Common myeloid progenitor, CD34-positive (primary cell): ENCODE measurements around the gene DNAH12.
"Not testable (repeated sequence)": the region's sequence is repeated elsewhere in the genome, so short reads cannot be mapped to it uniquely, and the experiment has no call there.

ENCODE experiments used
- CTCF ChIA-PET: fragments of 350-600 bp; sonication (Branson Sonifier 250); formaldehyde crosslinking; loops from one replicate; lab custom pipeline; 2021; ENCODE audit warnings: antibody characterized with exemption; lab: Charles Lee
- POLR2A ChIA-PET: fragments of 350-600 bp; sonication (Branson Sonifier 250); formaldehyde crosslinking; loops from one replicate; lab custom pipeline; 2021; ENCODE audit warnings: antibody characterized with exemption; lab: Charles Lee
- DNase-seq, 3 donors: peaks; one replicate each; pipeline versions ENCODE4 v3.0.0 to v3.0.0-alpha.2; 2013
- H3K27ac ChIP-seq, 2 experiments: 1 replicate in 1 of 2; 2 replicates in 1 of 2; pipeline ENCODE4 v1.7.0; 2013; ENCODE audit warnings: inconsistent platforms in 2 of 2, low read length in 2 of 2, mild to moderate bottlenecking in 2 of 2, low read depth in 1 of 2, moderate library complexity in 1 of 2; ENCODE audit not compliant: severe bottlenecking in 2 of 2, insufficient read depth in 1 of 2, poor library complexity in 1 of 2
- H3K27me3 ChIP-seq, 5 experiments: replicated peaks in 2 of 5; 1 replicate in 3 of 5; 2 replicates in 2 of 5; pipeline versions ENCODE4 v1.6.1 to v1.7.0; 2013; ENCODE audit warnings: low read length in 4 of 5, mild to moderate bottlenecking in 2 of 5, moderate library complexity in 2 of 5, inconsistent platforms in 1 of 5; ENCODE audit not compliant: insufficient read depth in 5 of 5, control insufficient read depth in 4 of 5
- H3K36me3 ChIP-seq, 4 experiments: 1 replicate in 2 of 4; 2 replicates in 2 of 4; pipeline versions ENCODE4 v1.6.1 to v1.7.0; 2013; ENCODE audit warnings: low read length in 3 of 4, control low read depth in 1 of 4, mild to moderate bottlenecking in 1 of 4; ENCODE audit not compliant: control insufficient read depth in 4 of 4, insufficient read depth in 4 of 4
- H3K4me1 ChIP-seq, 4 experiments: 1 replicate in 3 of 4; 2 replicates in 1 of 4; pipeline versions ENCODE4 v1.6.1 to v1.7.1; 2013; ENCODE audit warnings: low read length in 3 of 4, mild to moderate bottlenecking in 3 of 4, control low read depth in 1 of 4, inconsistent platforms in 1 of 4, moderate library complexity in 1 of 4; ENCODE audit not compliant: control insufficient read depth in 4 of 4, insufficient read depth in 4 of 4; ENCODE audit errors: control extremely low read depth in 1 of 4
- H3K4me3 ChIP-seq, 7 experiments: 1 replicate in 4 of 7; 2 replicates in 3 of 7; pipeline versions ENCODE4 v1.5.1 to v1.7.0; 2013; ENCODE audit warnings: mild to moderate bottlenecking in 7 of 7, low read length in 6 of 7, moderate library complexity in 6 of 7, inconsistent platforms in 2 of 7, low read depth in 2 of 7, control low read depth in 1 of 7; ENCODE audit not compliant: insufficient read depth in 4 of 7, control insufficient read depth in 1 of 7; ENCODE audit errors: extremely low read depth in 1 of 7
- H3K9me3 ChIP-seq, 5 experiments: 1 replicate in 4 of 5; 2 replicates in 1 of 5; pipeline versions ENCODE4 v1.6.1 to v1.7.1; 2013; ENCODE audit warnings: low read length in 4 of 5, mild to moderate bottlenecking in 2 of 5, inconsistent platforms in 1 of 5, low read depth in 1 of 5, moderate library complexity in 1 of 5; ENCODE audit not compliant: control insufficient read depth in 4 of 5, insufficient read depth in 2 of 5; ENCODE audit errors: control extremely low read depth in 1 of 5
- WGBS: methylation state at CpG from one replicate; pipeline ENCODE4 v1.1.5; 2013; ENCODE audit not compliant: insufficient coverage; 5-methylcytosine and 5-hydroxymethylcytosine counted together

DNAH12 gene

GRCh38 chr3:57484563-57484962 is 59.6 kb downstream of the DNAH12 start:
- WGBS = 86% methylated on average over 1 of the region's 1 CpG
- Histone ChIP-seq H3K36me3 (no peaks in the 10 kb centered on the region), H3K27me3 (no peaks in the 10 kb centered on the region), H3K4me1 (no peaks in the 10 kb centered on the region), H3K9me3 (no peaks in the 10 kb centered on the region), H3K27ac (no peak overlapping the region), H3K4me3 (no peak overlapping the region)
- POLR2A ChIA-PET = interaction anchor here (0.6 kb wide), 1 partner anchor 229 kb away, joined by 3 read pairs; no protein-coding TSS in a partner anchor
- no peak for DNase-seq
- CTCF ChIA-PET = no interaction called here

- CTCF ChIA-PET, POLR2A ChIA-PET, H3K4me3 ChIP-seq, H3K27me3 ChIP-seq, H3K27ac ChIP-seq, H3K9me3 ChIP-seq, DNase-seq, H3K4me1 ChIP-seq, H3K36me3 ChIP-seq: not testable (repeated sequence)
- WGBS = over 99% methylated on average over 13 of the region's 13 CpGs
These were observed 67.0 kb downstream of the DNAH12 start for GRCh38 chr3:57477193-57477592.

GRCh38 chr3:57464801-57465200 is 79.3 kb downstream of the DNAH12 start:
- H3K9me3 ChIP-seq = no peaks in the 10 kb centered on the region
- H3K4me3 ChIP-seq = no peak overlapping the region
- peaks cover 0 to 3% (median 1%) of the 10 kb centered on the region in 4 experiments for H3K4me1 ChIP-seq
- H3K36me3 ChIP-seq = no peaks in the 10 kb centered on the region
- H3K27me3 ChIP-seq = no peaks in the 10 kb centered on the region
- peak; percentile 13 to 37 (median 32) for DNase-seq
- no peak overlapping the region for H3K27ac ChIP-seq
- no CpG with 5 or more reads among the region's 4 CpGs for WGBS
- CTCF ChIA-PET = no interaction called here
- POLR2A ChIA-PET = no interaction called here

GRCh38 chr3:57464011-57464410 is 80.1 kb downstream of the DNAH12 start:
- WGBS = 76% methylated on average over 3 of the region's 3 CpGs
- CTCF ChIA-PET = no interaction called here

DNA sequence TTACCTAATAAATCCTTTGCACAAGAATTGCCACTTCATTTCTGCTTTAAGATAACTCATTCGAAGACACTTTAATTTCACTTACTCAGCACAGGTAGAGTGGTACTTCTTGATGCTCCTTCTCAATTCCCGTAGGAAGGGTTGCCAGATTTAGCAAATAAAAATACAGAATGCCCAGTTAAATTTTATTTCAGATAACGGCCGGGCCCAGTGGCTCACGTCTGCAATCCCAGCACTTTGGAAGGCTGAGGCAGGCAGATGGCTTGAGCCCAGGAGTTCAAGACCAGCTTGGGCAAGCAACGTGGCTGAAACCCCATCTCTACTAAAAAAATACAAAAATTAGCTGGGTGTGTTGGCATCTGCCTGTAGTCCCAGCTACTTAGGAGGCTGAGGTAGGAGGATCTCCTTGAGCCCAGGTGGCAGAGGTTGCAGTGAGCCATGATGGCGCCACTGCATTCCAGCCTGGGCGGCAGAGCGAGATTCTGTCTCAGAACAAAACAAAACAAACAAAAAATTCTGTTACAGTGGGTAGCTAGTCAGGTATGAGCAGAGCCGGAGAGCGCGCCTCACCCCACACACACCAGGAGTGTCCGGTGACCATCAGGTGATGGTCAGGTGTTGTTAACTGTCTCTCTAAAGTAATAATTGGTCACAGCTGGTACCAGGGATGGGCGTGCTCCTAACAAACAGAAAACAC is 92.8 kb downstream of the DNAH12 start:
- Histone ChIP-seq H3K27ac (no peak overlapping the region), H3K36me3 (no peaks in the 10 kb centered on the region), H3K4me1 (peaks cover 0 to 2% (median under 1%) of the 10 kb centered on the region in 4 experiments), H3K4me3 (no peak overlapping the region), H3K27me3 (no peaks in the 10 kb centered on the region), H3K9me3 (no peaks in the 10 kb centered on the region)
- WGBS = 96% methylated on average over 5 of the region's 14 CpGs
- DNase-seq = no peak
- ChIA-PET POLR2A (no interaction called here), CTCF (no interaction called here)

More at GRCh38 chr3:57464011-57464410, 80.1 kb downstream of the DNAH12 start:
- no peaks in the 10 kb centered on the region for H3K27me3 ChIP-seq
- POLR2A ChIA-PET = no interaction called here
- H3K9me3 ChIP-seq = no peaks in the 10 kb centered on the region
- H3K4me3 ChIP-seq = no peak overlapping the region
- no peak for DNase-seq
- H3K4me1 ChIP-seq = peaks cover 0 to 3% (median 1%) of the 10 kb centered on the region in 4 experiments
- no peaks in the 10 kb centered on the region for H3K36me3 ChIP-seq
- no peak overlapping the region for H3K27ac ChIP-seq

GRCh38 chr3:57449276-57449847 is 94.8 kb downstream of the DNAH12 start:
- H3K27ac ChIP-seq, H3K9me3 ChIP-seq, H3K27me3 ChIP-seq, H3K4me3 ChIP-seq, POLR2A ChIA-PET, CTCF ChIA-PET, H3K4me1 ChIP-seq, H3K36me3 ChIP-seq, DNase-seq: not testable (repeated sequence)
- 74% methylated on average over 8 of the region's 33 CpGs for WGBS

DNA sequence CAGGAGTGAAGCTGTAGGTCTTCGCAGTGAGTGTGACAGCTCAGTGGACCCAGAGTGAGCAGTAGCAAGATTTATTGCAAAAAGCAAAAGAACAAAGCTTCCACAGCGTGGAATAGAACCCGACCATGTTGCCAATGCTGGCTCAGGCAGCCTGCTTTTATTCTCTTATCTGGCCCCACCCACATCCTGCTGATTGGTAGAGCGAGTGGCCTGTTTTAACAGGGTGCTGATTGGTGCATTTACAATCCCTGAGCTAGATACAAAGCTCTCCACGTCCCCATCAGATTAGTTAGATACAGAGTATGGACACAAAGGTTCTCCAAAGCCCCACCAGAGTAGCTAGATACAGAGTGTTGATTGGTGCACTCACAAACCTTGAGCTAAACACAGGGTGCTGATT is 95.7 kb downstream of the DNAH12 start:
- H3K4me3 ChIP-seq, H3K9me3 ChIP-seq, H3K36me3 ChIP-seq, POLR2A ChIA-PET, CTCF ChIA-PET, H3K27ac ChIP-seq, H3K4me1 ChIP-seq, DNase-seq, H3K27me3 ChIP-seq: not testable (repeated sequence)
- 96% methylated on average over 4 of the region's 5 CpGs for WGBS
